BJ (cell line): Measurements from ENCODE around the gene OGT. TPM values are rescaled to one million over a fixed set of nuclear protein-coding genes. Genes with fewer than 3 reads are reported as not detected.

Experiments
- CTCF ChIA-PET: fragments of 350-600 bp; formaldehyde crosslinking; extraction: SDS; loops from one replicate; lab custom pipeline; 2021; ENCODE audit warnings: antibody characterized with exemption, inconsistent platforms; lab: Yijun Ruan, JAX
- POLR2A ChIA-PET: fragments of 300-600 bp; sonication (Branson Sonifier 250); formaldehyde crosslinking; extraction: SDS; loops from one replicate; lab custom pipeline; 2021; ENCODE audit warnings: antibody characterized with exemption; lab: Charles Lee
- DNase-seq: peaks from one replicate; pipeline ENCODE4 v3.0.0-alpha.2; 2011; ENCODE audit warnings: low read depth
- H3K27me3 ChIP-seq: 2 replicates; pipeline ENCODE4 v1.6.0; 2011; ENCODE audit warnings: low read length; ENCODE audit not compliant: control insufficient read depth, insufficient read depth
- H3K36me3 ChIP-seq: 2 replicates; pipeline ENCODE4 v1.5.1; 2011; ENCODE audit warnings: low read length; ENCODE audit not compliant: control insufficient read depth, insufficient read depth
- H3K4me3 ChIP-seq: 2 replicates; pipeline ENCODE4 v1.5.1; 2011; ENCODE audit warnings: low read depth, mild to moderate bottlenecking, control low read depth, low read length
- polyA plus RNA-seq: library from polyadenylated mRNA; depleted of rRNA; stranded (reverse); fragments of >200 nt; gene quantifications from 2 replicates; pipeline ENCODE4 v1.2.3, GENCODE V29; 2011
- TF ChIP-seq, protein P1 (sequence below): IDR thresholded peaks from 2 replicates; pipeline ENCODE4 v1.5.1; 2011; ENCODE audit warnings: low read depth, mild to moderate bottlenecking, control low read depth, inconsistent platforms, low read length, moderate library complexity; ENCODE audit not compliant: insufficient read depth

Gene OGT
- polyA plus RNA-seq, 1 experiment = 280 TPM

GRCh38 chrX:71618787-71619186 is 85.9 kb downstream of the OGT start:
- TF ChIP-seq, protein P1, sequence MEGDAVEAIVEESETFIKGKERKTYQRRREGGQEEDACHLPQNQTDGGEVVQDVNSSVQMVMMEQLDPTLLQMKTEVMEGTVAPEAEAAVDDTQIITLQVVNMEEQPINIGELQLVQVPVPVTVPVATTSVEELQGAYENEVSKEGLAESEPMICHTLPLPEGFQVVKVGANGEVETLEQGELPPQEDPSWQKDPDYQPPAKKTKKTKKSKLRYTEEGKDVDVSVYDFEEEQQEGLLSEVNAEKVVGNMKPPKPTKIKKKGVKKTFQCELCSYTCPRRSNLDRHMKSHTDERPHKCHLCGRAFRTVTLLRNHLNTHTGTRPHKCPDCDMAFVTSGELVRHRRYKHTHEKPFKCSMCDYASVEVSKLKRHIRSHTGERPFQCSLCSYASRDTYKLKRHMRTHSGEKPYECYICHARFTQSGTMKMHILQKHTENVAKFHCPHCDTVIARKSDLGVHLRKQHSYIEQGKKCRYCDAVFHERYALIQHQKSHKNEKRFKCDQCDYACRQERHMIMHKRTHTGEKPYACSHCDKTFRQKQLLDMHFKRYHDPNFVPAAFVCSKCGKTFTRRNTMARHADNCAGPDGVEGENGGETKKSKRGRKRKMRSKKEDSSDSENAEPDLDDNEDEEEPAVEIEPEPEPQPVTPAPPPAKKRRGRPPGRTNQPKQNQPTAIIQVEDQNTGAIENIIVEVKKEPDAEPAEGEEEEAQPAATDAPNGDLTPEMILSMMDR = no peak
- ChIA-PET POLR2A (no interaction called here), CTCF (no interaction called here)
- no peaks in the 10 kb centered on the region for H3K27me3 ChIP-seq
- peaks cover 2% of the 10 kb centered on the region for H3K36me3 ChIP-seq
- DNase-seq = no peak
- H3K4me3 ChIP-seq = no peak overlapping the region

DNA sequence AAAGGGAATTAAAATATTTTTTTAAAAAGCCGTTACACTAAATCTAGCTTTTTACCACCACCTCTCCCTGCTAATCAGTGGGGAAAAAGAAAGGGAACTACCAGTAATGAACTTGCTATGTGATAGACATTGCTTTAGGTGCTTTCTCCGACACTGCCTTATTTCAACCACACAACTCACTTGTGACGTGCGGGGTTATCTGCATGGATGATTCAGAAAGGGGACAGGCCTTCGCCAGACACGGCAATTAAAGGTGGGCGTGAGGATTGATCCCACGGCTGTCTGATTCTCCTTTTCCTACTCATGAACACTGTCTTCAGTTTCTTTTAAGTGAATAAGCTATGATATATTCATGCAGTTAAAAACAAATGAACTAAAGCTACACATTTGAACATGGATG is 86.3 kb downstream of the OGT start:
- TF ChIP-seq, protein P1 = no peak
- POLR2A ChIA-PET = no interaction called here
- H3K36me3 ChIP-seq = peaks cover 2% of the 10 kb centered on the region; the same call in 1 of the 2 replicates
- DNase-seq = no peak
- H3K27me3 ChIP-seq = no peaks in the 10 kb centered on the region
- no peak overlapping the region for H3K4me3 ChIP-seq
- CTCF ChIA-PET = no interaction called here

DNA sequence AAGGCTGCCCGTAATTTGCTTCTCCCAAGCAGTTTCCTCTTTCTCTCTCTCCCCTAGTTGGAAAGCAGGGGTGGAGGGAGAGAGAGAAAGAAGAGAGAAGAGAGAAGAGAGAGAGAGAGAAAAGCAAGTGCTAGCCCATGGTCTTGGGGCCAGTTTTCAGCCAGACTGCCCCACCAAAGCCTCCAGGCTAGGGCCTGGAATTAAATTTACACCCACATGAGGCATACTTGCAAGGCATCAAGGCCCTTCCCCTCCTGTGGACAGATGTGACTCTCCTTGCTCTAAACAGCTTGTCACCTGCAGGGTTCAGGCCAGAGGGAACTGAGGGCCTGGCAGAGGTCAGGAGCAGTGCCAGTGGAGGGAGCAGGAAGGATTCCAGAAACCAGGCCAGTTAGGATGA is 87.1 kb downstream of the OGT start:
- H3K4me3 ChIP-seq = no peak overlapping the region
- DNase-seq = no peak
- H3K27me3 ChIP-seq = no peaks in the 10 kb centered on the region
- ChIA-PET POLR2A (no interaction called here), CTCF (no interaction called here)
- TF ChIP-seq, protein P1 = no peak
- H3K36me3 ChIP-seq = peaks cover 2% of the 10 kb centered on the region; the same call in 1 of the 2 replicates

GRCh38 chrX:71621603-71622002 is 88.7 kb downstream of the OGT start:
- CTCF ChIA-PET = interaction anchor here (0.9 kb wide), 1 partner anchor 14 kb away, joined by 3 read pairs; no protein-coding TSS in a partner anchor
- POLR2A ChIA-PET = no interaction called here

DNA sequence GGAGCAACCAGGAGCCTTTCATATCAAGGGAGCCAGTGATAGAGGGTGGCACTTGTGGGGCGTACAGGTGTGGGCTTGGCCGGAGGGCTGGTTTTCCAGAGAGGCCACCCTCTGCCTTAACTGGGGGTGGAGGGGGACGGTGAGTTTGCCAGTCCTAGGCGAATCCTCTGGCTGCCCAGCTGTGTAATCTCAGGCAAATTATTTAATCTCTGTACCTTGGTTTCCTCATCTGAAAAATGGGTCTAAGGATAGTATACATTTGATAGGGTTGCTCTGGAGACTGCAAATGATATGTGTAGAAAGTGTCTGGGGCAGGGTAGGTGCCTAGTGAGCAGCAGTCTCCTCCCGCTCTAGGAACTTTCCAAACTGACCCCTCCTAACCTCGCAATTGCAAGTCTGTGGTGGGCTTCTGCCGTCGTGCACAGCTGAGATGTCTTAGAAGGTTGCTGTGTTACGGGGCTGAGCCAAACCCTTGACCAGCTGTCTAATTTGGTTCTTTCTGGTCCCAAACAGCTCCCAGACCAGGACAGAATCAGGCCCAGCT is 89.2 kb downstream of the OGT start:
- no peaks in the 10 kb centered on the region for H3K27me3 ChIP-seq
- DNase-seq = no peak
- H3K36me3 ChIP-seq = no peaks in the 10 kb centered on the region; the same call in 1 of the 2 replicates
- H3K4me3 ChIP-seq = no peak overlapping the region
- POLR2A ChIA-PET = no interaction called here
- CTCF ChIA-PET = interaction anchor here (0.6 to 1.6 kb wide), 5 partner anchors 11 to 204 kb away, joined by 3 to 6 read pairs (median 3); no protein-coding TSS in a partner anchor
- TF ChIP-seq, protein P1 = no peak

More at GRCh38 chrX:71621603-71622002, 88.7 kb downstream of the OGT start:
- Histone ChIP-seq H3K36me3 (no peaks in the 10 kb centered on the region; the same call in 1 of the 2 replicates), H3K4me3 (no peak overlapping the region), H3K27me3 (no peaks in the 10 kb centered on the region)
- TF ChIP-seq, protein P1 = no peak
- no peak for DNase-seq
